GM19351 (cell line): ENCODE results near the gene ARGFX.
"Not testable (repeated sequence)": the region's sequence is repeated elsewhere in the genome, so short reads cannot be mapped to it uniquely, and the experiment has no call there.

ENCODE experiments used
- ATAC-seq: cut with Tn5 transposase; IDR thresholded peaks from one replicate; pipeline ENCODE4 v1.9.1; 2021; ENCODE audit warnings: mild to moderate bottlenecking, moderate library complexity; ENCODE audit not compliant: unreplicated experiment

Gene ARGFX

GRCh38 chr3:121598564-121598963 lies 30.8 kb downstream of the ARGFX start:
- no peak for ATAC-seq

- ATAC-seq, result not testable (repeated sequence)
These were observed 32.2 kb downstream of the ARGFX start for GRCh38 chr3:121599900-121600299.

GRCh38 chr3:121601212-121601812 lies 33.6 kb downstream of the ARGFX start:
- ATAC-seq, result no peak

GRCh38 chr3:121604759-121605158 lies 37.0 kb downstream of the ARGFX start:
- ATAC-seq, result no peak

GRCh38 chr3:121606106-121606505 lies 38.4 kb downstream of the ARGFX start:
- ATAC-seq, result no peak
